H1 (cell line): ENCODE measurements around the gene POP7. TPM values are rescaled to one million over a fixed set of nuclear protein-coding genes. Genes with fewer than 3 reads are reported as not detected.

Experiments
- CTCF ChIA-PET: fragments of 300-600 bp; sonication (Branson Sonifier 250); formaldehyde crosslinking; loops from one replicate; lab custom pipeline; 2021; ENCODE audit not compliant: partially characterized antibody; lab: Charles Lee
- POLR2A ChIA-PET: fragments of 300-600 bp; sonication (Branson Sonifier 250); formaldehyde crosslinking; loops from one replicate; lab custom pipeline; 2021; ENCODE audit warnings: inconsistent platforms; ENCODE audit not compliant: partially characterized antibody; lab: Charles Lee
- DNase-seq, 2 experiments: peaks; one replicate each; pipeline versions ENCODE4 v3.0.0 to v3.0.0-alpha.2; 2010 to 2022; ENCODE audit warnings: low spot score in 2 of 2, low read depth in 1 of 2, mixed read lengths in 1 of 2
- FAIRE-seq: peaks from 2 replicates; lab custom pipeline; 2011; peaks lifted over from hg19 to GRCh38; lab: Jason Lieb, UNC
- H2AFZ ChIP-seq: 2 replicates; pipeline ENCODE4 v1.8.1; 2012; ENCODE audit warnings: low read length, inconsistent platforms
- H2AK5ac ChIP-seq: 2 replicates; pipeline ENCODE4 v1.6.1; 2013; ENCODE audit warnings: low read depth, low read length
- H2BK120ac ChIP-seq: replicated peaks from 2 replicates; pipeline ENCODE3; 2013; ENCODE audit warnings: low read depth, low read length, inconsistent platforms
- H2BK12ac ChIP-seq: 2 replicates; pipeline ENCODE4 v1.6.1; 2013; ENCODE audit warnings: low read depth, low read length
- H2BK15ac ChIP-seq: 2 replicates; pipeline ENCODE4 v1.6.1; 2013; ENCODE audit warnings: low read length
- H2BK20ac ChIP-seq: 2 replicates; pipeline ENCODE4 v1.6.1; 2013; ENCODE audit warnings: low read length
- H2BK5ac ChIP-seq: 2 replicates; pipeline ENCODE4 v1.6.1; 2013; ENCODE audit warnings: low read depth, low read length
- H3K14ac ChIP-seq: 2 replicates; pipeline ENCODE4 v1.6.1; 2013; ENCODE audit warnings: inconsistent platforms; ENCODE audit not compliant: insufficient read length
- H3K18ac ChIP-seq: 2 replicates; pipeline ENCODE4 v1.6.1; 2013; ENCODE audit warnings: low read length; ENCODE audit errors: extremely low read depth
- H3K23ac ChIP-seq: 2 replicates; pipeline ENCODE4 v1.6.1; 2013; ENCODE audit warnings: inconsistent platforms; ENCODE audit not compliant: insufficient read length
- H3K23me2 ChIP-seq: 2 replicates; pipeline ENCODE4 v1.6.1; 2013; ENCODE audit warnings: low read depth, low read length
- H3K27ac ChIP-seq: 2 replicates; pipeline ENCODE4 v1.6.1; 2011; ENCODE audit warnings: low read depth, low read length, inconsistent platforms
- H3K27me3 ChIP-seq, 4 experiments: replicated peaks in 1 of 4; 1 replicate in 1 of 4; 2 replicates in 3 of 4; pipeline versions ENCODE4 v1.6.1 to v1.8.1; 2011 to 2013; ENCODE audit warnings: low read length in 3 of 4, mild to moderate bottlenecking in 3 of 4, inconsistent platforms in 2 of 4, mixed read lengths in 2 of 4, moderate library complexity in 1 of 4; ENCODE audit not compliant: control insufficient read depth in 3 of 4, insufficient read depth in 3 of 4; ENCODE audit errors: extremely low read depth in 1 of 4
- H3K36me3 ChIP-seq, 4 experiments: 2 replicates each; pipeline versions ENCODE4 v1.6.1 to v1.8.1; 2011 to 2013; ENCODE audit warnings: mild to moderate bottlenecking in 4 of 4, low read length in 3 of 4, moderate library complexity in 2 of 4, control low read depth in 1 of 4, inconsistent platforms in 1 of 4; ENCODE audit not compliant: insufficient read depth in 4 of 4, control insufficient read depth in 2 of 4
- H3K4ac ChIP-seq: replicated peaks from 2 replicates; pipeline ENCODE3; 2013; ENCODE audit warnings: low read length, low read depth, mixed read lengths, inconsistent platforms; ENCODE audit not compliant: insufficient read length
- H3K4me1 ChIP-seq, 4 experiments: replicated peaks in 1 of 4; 1 replicate in 1 of 4; 2 replicates in 3 of 4; pipeline versions ENCODE4 v1.6.1 to v1.8.1; 2011 to 2013; ENCODE audit warnings: low read length in 3 of 4, inconsistent platforms in 2 of 4, mixed read lengths in 1 of 4; ENCODE audit not compliant: insufficient read depth in 4 of 4, control insufficient read depth in 3 of 4
- H3K4me2 ChIP-seq, 2 experiments: 2 replicates each; pipeline versions ENCODE4 v1.6.1 to v1.8.1; 2011 to 2013; ENCODE audit warnings: low read depth in 2 of 2, low read length in 2 of 2, control low read depth in 1 of 2, inconsistent platforms in 1 of 2, mild to moderate bottlenecking in 1 of 2; ENCODE audit not compliant: insufficient read depth in 1 of 2
- H3K4me3 ChIP-seq, 4 experiments: fragments of 200-600, 300-600 bp in 1 of 4; sonication (generic), shearing (Covaris generic), sonication (Bioruptor Twin) in 1 of 4; 2 replicates each; pipeline versions ENCODE4 v1.5.1 to v1.8.1; 2011 to 2016; ENCODE audit warnings: low read length in 4 of 4, low read depth in 3 of 4, control low read depth in 2 of 4, inconsistent platforms in 2 of 4, mild to moderate bottlenecking in 2 of 4, mixed read lengths in 1 of 4, moderate library complexity in 1 of 4; ENCODE audit not compliant: insufficient read depth in 2 of 4; ENCODE audit errors: extremely low read depth in 1 of 4
- H3K56ac ChIP-seq: replicated peaks from 2 replicates; pipeline ENCODE3; 2013; ENCODE audit warnings: low read depth, mild to moderate bottlenecking, mixed read lengths, low read length, inconsistent platforms; ENCODE audit not compliant: insufficient read length
- H3K79me1 ChIP-seq: 2 replicates; pipeline ENCODE4 v1.6.1; 2013; ENCODE audit warnings: low read depth, low read length, control low read depth
- H3K79me2 ChIP-seq, 2 experiments: 2 replicates each; pipeline versions ENCODE4 v1.6.1 to v1.8.1; 2012 to 2013; ENCODE audit warnings: low read length in 2 of 2, mild to moderate bottlenecking in 2 of 2, inconsistent platforms in 1 of 2; ENCODE audit not compliant: insufficient read depth in 2 of 2, control insufficient read depth in 1 of 2
- H3K9ac ChIP-seq, 4 experiments: replicated peaks in 1 of 4; 1 replicate in 1 of 4; 2 replicates in 3 of 4; pipeline versions ENCODE4 v1.6.1 to v1.8.1; 2011 to 2013; ENCODE audit warnings: low read depth in 3 of 4, low read length in 3 of 4, control low read depth in 2 of 4, mild to moderate bottlenecking in 2 of 4, moderate library complexity in 2 of 4, inconsistent platforms in 1 of 4; ENCODE audit errors: extremely low read depth in 1 of 4
- H3K9me3 ChIP-seq, 2 experiments: 2 replicates each; pipeline versions ENCODE4 v1.6.1 to v1.8.1; 2012 to 2013; ENCODE audit warnings: mild to moderate bottlenecking in 2 of 2, moderate library complexity in 2 of 2, control low read depth in 1 of 2, inconsistent platforms in 1 of 2, low read depth in 1 of 2, low read length in 1 of 2, mixed read lengths in 1 of 2; ENCODE audit not compliant: insufficient read depth in 2 of 2
- H4K20me1 ChIP-seq, 2 experiments: replicated peaks in 1 of 2; 2 replicates each; pipeline versions ENCODE3 to v1.8.1; 2011 to 2013; ENCODE audit warnings: inconsistent platforms in 2 of 2, low read length in 2 of 2, mild to moderate bottlenecking in 1 of 2; ENCODE audit not compliant: insufficient read depth in 2 of 2, control insufficient read depth in 1 of 2
- H4K5ac ChIP-seq: 2 replicates; pipeline ENCODE4 v1.6.1; 2013; ENCODE audit warnings: low read length, low read depth, mixed read lengths, inconsistent platforms; ENCODE audit not compliant: insufficient read length
- H4K8ac ChIP-seq: 2 replicates; pipeline ENCODE4 v1.8.0; 2013; ENCODE audit warnings: mild to moderate bottlenecking, moderate library complexity, low read length, inconsistent platforms; ENCODE audit not compliant: insufficient read depth; ENCODE audit errors: extremely low read depth
- H4K91ac ChIP-seq: replicated peaks from 2 replicates; pipeline ENCODE3; 2013; ENCODE audit warnings: low read length, mixed read lengths, inconsistent platforms; ENCODE audit not compliant: insufficient read length
- CBX5 ChIP-seq: fragments of 300-800, 300-1000 bp; sonication (generic); IDR thresholded peaks from 2 replicates; pipeline ENCODE4 v1.7.1; 2016; ENCODE audit warnings: antibody characterized with exemption, low read length, low read depth
- CBX8 ChIP-seq: fragments of 300-800, 300-1000 bp; sonication (generic); IDR thresholded peaks from 2 replicates; pipeline ENCODE4 v1.7.1; 2016; ENCODE audit warnings: low read depth, low read length, borderline replicate concordance
- HDAC6 ChIP-seq: IDR thresholded peaks from one replicate; pipeline ENCODE4 v1.7.1; 2012; ENCODE audit warnings: low read depth, mild to moderate bottlenecking, inconsistent platforms, low read length, moderate library complexity
- PHF8 ChIP-seq: fragments of 200-600 bp; sonication (generic); conservative IDR thresholded peaks from 2 replicates; pipeline ENCODE4 v1.7.1; 2012; ENCODE audit warnings: low read depth, mild to moderate bottlenecking, inconsistent platforms, low read length, moderate library complexity
- POU5F1 ChIP-seq: IDR thresholded peaks from 2 replicates; pipeline ENCODE4 v1.6.1; 2011; ENCODE audit warnings: low read depth, mild to moderate bottlenecking, low read length, moderate library complexity
- RBBP5 ChIP-seq: IDR thresholded peaks from 2 replicates; pipeline ENCODE4 v1.7.1; 2012; ENCODE audit warnings: low read depth, mild to moderate bottlenecking, inconsistent platforms, low read length, moderate library complexity, borderline replicate concordance
- RFX5 ChIP-seq: IDR thresholded peaks from 2 replicates; pipeline ENCODE4 v1.6.1; 2011; ENCODE audit warnings: low read depth, low read length, improper control_type of control experiment, borderline replicate concordance
- RXRA ChIP-seq: IDR thresholded peaks from 2 replicates; pipeline ENCODE4 v1.6.1; 2011; ENCODE audit warnings: low read depth, mild to moderate bottlenecking, low read length, moderate library complexity; ENCODE audit not compliant: insufficient read depth
- TAF7 ChIP-seq: optimal IDR thresholded peaks from 2 replicates; pipeline ENCODE3; 2011; ENCODE audit warnings: low read depth, mild to moderate bottlenecking, inconsistent platforms, low read length, moderate library complexity, borderline replicate concordance
- TBP ChIP-seq: IDR thresholded peaks from 2 replicates; pipeline ENCODE4 v1.6.1; 2011; ENCODE audit warnings: low read depth, low read length, improper control_type of control experiment
- ZNF274 ChIP-seq: IDR thresholded peaks from 2 replicates; pipeline ENCODE4 v1.7.0; 2012; ENCODE audit warnings: low read length, borderline replicate concordance; ENCODE audit errors: extremely low read depth
- WGBS, 2 experiments: shearing (Covaris generic) in 1 of 2; methylation state at CpG; one replicate each; pipeline versions ENCODE4 v1.1.6 to v1.1.7; 2013 to 2015; ENCODE audit warnings: low lambda C conversion rate in 2 of 2, mixed read lengths in 2 of 2, inconsistent platforms in 1 of 2, low coverage in 1 of 2, missing lambda C conversion rate in 1 of 2; ENCODE audit not compliant: insufficient replicate concordance in 2 of 2, insufficient coverage in 1 of 2, insufficient read length in 1 of 2; ENCODE audit errors: extremely low coverage in 1 of 2, missing lambda C conversion rate in 1 of 2; 5-methylcytosine and 5-hydroxymethylcytosine counted together
- polyA plus RNA-seq, 7 experiments: library from polyadenylated mRNA; depleted of rRNA in 3 of 7; stranded (reverse) in 5 of 7; unstranded in 2 of 7; fragments of >200 nt in 5 of 7; fragments of 200-250 nt in 2 of 7; gene quantifications; 1 replicate in 5 of 7; 2 replicates in 1 of 7; 4 replicates in 1 of 7; pipeline versions ENCODE4 v1.2.1 to v1.2.3, GENCODE V29; 2011 to 2013; ENCODE audit warnings: missing spikeins in 2 of 7, mixed read lengths in 2 of 7
- total RNA-seq: library from RNA; stranded (reverse); fragmentation: NEBNext Ultra II Directional; extraction: Animal tissue kit (Norgen Biotek cat#: 25700); gene quantifications from 2 replicates; pipeline ENCODE4 v1.2.1, GENCODE V29; 2021

The POP7 gene
- total and polyA plus RNA-seq, 2 of the 8 experiments (the other 6 are each of a cell fraction or from before 2014, with no cell fraction given), result 92.5 to 135 TPM

DNA sequence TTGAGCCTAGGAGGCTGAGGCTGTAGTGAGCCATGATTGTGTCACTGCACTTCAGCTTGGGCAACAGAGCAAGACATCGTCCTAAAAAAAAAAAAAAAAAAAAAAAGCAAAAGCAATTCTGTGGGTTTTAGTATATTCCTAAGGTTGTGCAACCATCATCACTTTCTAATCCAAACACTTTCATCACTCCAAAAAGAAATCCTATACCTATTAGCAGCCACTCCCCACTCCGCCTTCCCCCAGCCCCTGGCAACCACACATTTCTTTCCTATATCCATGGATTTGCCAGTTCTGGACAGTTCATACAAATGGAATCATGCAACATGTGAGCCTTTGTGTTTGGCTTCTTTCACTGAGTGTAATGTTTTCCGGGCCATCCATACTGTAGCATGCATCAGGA lies 47.8 kb downstream of the POP7 start:
- H3K4me1 ChIP-seq, result peaks cover 0 to 3% (median 0%) of the 10 kb centered on the region in 4 experiments; a peak in 1 of 7 replicates

More for the DNA sequence above, 47.8 kb downstream of the POP7 start:
- no peak overlapping the region for H2BK12ac ChIP-seq
- H2BK120ac ChIP-seq, result no peak overlapping the region
- H3K4ac ChIP-seq, result no peak overlapping the region
- no peak overlapping the region for H2AFZ ChIP-seq
- WGBS, 2 experiments, result 93% methylated on average over 2 of the region's 3 CpGs; no CpG with 5 or more reads in 1 of the 2 experiments
- H2AK5ac ChIP-seq, result no peak overlapping the region
- no peaks in the 10 kb centered on the region for H3K36me3 ChIP-seq
- no peak overlapping the region for H3K56ac ChIP-seq
- H2BK20ac ChIP-seq, result no peak overlapping the region
- H3K27me3 ChIP-seq, result no peaks in the 10 kb centered on the region
- no peak overlapping the region for H3K4me3 ChIP-seq
- peaks cover 8% of the 10 kb centered on the region; the same call in 1 of the 2 replicates for H3K23me2 ChIP-seq
- ChIA-PET POLR2A (interaction anchor here (1.1 to 1.8 kb wide), 2 partner anchors 8 to 11 kb away, joined by 3 to 5 read pairs; no protein-coding TSS in a partner anchor), CTCF (interaction anchor here (1.0 to 1.6 kb wide), 3 partner anchors 11 to 252 kb away, joined by 3 to 4 read pairs (median 4); no protein-coding TSS in a partner anchor)
- H3K14ac ChIP-seq, result no peak overlapping the region
- no peak overlapping the region for H2BK15ac ChIP-seq
- H3K9ac ChIP-seq, result no peak overlapping the region
- no peaks in the 10 kb centered on the region for H4K20me1 ChIP-seq
- DNase-seq (no peak), FAIRE-seq (no peak)
- no peak overlapping the region for H2BK5ac ChIP-seq
- H4K91ac ChIP-seq, result no peak overlapping the region
- H3K79me2 ChIP-seq, result no peaks in the 10 kb centered on the region
- no peak overlapping the region for H3K4me2 ChIP-seq
- no peaks in the 10 kb centered on the region for H3K9me3 ChIP-seq
- no peak overlapping the region for H4K5ac ChIP-seq
- H3K27ac ChIP-seq, result no peak overlapping the region
- H4K8ac ChIP-seq, result no peak overlapping the region
- no peak overlapping the region for H3K18ac ChIP-seq
- TF ChIP-seq RXRA (no peak), RBBP5 (no peak), ZNF274 (no peak), PHF8 (no peak), TAF7 (no peak), CBX8 (no peak), CBX5 (no peak), RFX5 (no peak), HDAC6 (no peak), TBP (no peak), POU5F1 (no peak)
- H3K23ac ChIP-seq, result no peak overlapping the region
- H3K79me1 ChIP-seq, result no peaks in the 10 kb centered on the region
